Measurements from ENCODE around the gene ARL8B. TPM values are rescaled to one million over a fixed set of nuclear protein-coding genes. Genes with fewer than 3 reads are reported as not detected.
A peak's percentile ranks its signal among the peaks of the same experiment; 100 is the strongest.

Gene ARL8B
- total RNA-seq (56.0 and 74.8 TPM in 2 replicates), polyA plus RNA-seq (87.6 and 98.4 TPM in 2 replicates), polyA minus RNA-seq (ENCODE audit: low replicate concordance) (5.9 and 8.0 TPM in 2 replicates)
- 58.4 and 60.7 TPM in 2 replicates for polyA plus RNA-seq (2012)

DNA sequence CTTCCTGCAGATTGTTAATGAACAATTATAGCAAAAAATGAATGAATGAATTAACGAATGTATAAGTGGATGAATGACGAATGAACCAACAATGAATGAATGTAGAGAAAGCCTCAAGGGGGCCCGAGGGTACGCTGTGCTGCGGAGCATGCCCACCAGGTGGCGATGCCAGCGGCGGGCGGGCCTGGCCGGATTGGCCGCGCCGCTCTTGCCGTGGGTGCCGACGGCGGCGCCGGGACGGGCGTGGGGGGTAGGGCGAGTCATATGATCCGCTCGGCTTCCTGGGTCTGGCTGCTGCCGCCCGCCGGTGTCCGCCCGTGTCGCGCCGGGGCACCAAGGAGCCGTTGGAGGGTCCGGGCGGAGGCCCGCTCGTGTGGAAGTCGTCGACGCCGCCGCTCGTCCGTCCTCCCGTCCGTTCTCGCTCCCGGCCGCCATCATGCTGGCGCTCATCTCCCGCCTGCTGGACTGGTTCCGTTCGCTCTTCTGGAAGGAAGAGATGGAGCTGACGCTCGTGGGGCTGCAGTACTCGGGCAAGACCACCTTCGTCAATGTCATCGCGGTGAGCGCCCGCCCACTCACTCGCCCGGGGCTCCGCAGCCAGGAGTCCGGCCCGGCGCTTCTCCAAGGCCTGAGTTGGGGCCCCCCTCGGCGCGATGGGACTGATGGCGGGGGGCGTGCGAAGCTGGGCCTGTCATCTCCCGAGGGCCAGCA is at the start of gene ARL8B:
TSS of gene ARL8B (plus strand) at position 263 of the 711 bp plus-strand sequence. CDS start at position 437, 174 bp downstream.
- Histone ChIP-seq H3K27ac (ENCODE audit: insufficient read depth, low read length) (peak within 1 kb of the TSS; percentile 98), H3K4me3 (replicated peaks in 1 of 4; ENCODE audit: control extremely low read depth in 1 of 4, insufficient read depth in 1 of 4, low read depth in 3 of 4, low read length in 4 of 4) (peak within 1 kb of the TSS; percentile 94 to 99 (median 98)), H3K9me3 (ENCODE audit: control insufficient read depth, insufficient read depth, low read depth, low read length) (no peaks in the 10 kb centered on the region), H3K36me3 (ENCODE audit: control insufficient read depth, insufficient read depth, low read length) (no peaks in the 10 kb centered on the region), H3K79me2 (ENCODE audit: control insufficient read depth, insufficient read depth, low read length) (peaks cover 51% of the 10 kb centered on the region), H3K4me1 (ENCODE audit: control insufficient read depth, extremely low read depth, insufficient read depth, low read length) (peaks cover 3% of the 10 kb centered on the region), H2AFZ (ENCODE audit: low read length) (peak within 1 kb of the TSS; percentile 45), H3K9ac (ENCODE audit: insufficient read depth, low read length) (peak within 1 kb of the TSS; percentile 98), H3K4me2 (ENCODE audit: extremely low read depth, insufficient read depth, low read length) (peak within 1 kb of the TSS; percentile 99), H3K27me3 (ENCODE audit: control insufficient read depth, insufficient read depth, low read length) (no peaks in the 10 kb centered on the region), H4K20me1 (ENCODE audit: control insufficient read depth, extremely low read depth, insufficient read depth, low read length) (no peaks in the 10 kb centered on the region)
- no peak for TF ChIP-seq EZH2 (IDR thresholded peaks at IDR 0.05; ENCODE audit: low read length, missing control alignments)
- TF ChIP-seq, protein P1, sequence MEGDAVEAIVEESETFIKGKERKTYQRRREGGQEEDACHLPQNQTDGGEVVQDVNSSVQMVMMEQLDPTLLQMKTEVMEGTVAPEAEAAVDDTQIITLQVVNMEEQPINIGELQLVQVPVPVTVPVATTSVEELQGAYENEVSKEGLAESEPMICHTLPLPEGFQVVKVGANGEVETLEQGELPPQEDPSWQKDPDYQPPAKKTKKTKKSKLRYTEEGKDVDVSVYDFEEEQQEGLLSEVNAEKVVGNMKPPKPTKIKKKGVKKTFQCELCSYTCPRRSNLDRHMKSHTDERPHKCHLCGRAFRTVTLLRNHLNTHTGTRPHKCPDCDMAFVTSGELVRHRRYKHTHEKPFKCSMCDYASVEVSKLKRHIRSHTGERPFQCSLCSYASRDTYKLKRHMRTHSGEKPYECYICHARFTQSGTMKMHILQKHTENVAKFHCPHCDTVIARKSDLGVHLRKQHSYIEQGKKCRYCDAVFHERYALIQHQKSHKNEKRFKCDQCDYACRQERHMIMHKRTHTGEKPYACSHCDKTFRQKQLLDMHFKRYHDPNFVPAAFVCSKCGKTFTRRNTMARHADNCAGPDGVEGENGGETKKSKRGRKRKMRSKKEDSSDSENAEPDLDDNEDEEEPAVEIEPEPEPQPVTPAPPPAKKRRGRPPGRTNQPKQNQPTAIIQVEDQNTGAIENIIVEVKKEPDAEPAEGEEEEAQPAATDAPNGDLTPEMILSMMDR (conservative IDR thresholded peaks at IDR 0.05 in 1 of 2, IDR thresholded peaks at IDR 0.05 in 1 of 2; ENCODE audit: low read depth in 1 of 2, low read length in 2 of 2) = peak; percentile 85 to 95
- DNase-seq (ENCODE audit: low read depth in 2 of 2) = peak; percentile 85 to 87

DNA sequence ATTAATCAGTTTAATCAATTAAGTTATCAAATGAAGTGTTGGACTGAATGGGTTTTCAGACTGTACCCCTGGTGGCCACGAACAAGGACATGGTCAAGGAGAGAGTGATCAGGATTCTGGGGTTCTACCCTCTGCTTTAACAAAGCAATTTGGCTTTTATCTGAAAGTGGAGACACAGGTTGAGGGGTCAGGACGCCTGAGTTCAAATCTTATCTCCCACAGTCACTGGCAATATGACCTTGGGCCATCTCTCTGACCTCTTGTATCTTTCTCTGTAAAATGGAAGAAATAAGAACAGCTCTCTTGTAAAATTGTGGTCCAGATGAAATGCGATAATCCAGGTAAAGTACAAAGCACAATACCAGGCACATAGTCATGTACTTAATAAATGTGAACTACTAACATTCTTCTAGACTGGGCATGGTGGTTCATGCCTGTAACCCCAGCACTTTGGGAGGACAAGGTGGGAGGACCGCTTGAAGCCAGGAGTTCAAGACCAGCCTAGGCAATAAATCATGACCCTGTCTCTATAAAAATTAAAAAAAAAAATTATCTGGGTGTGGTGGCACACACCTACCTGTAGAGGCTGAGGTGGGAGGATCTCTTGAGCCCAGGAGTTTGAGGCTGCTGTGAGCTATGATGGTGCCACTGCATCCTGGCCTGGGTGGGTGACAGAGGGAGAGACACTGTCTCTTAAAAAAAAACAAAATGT is 48.6 kb upstream of the ARL8B start:
- DNase-seq (ENCODE audit: low read depth in 2 of 2) = no peak

DNA sequence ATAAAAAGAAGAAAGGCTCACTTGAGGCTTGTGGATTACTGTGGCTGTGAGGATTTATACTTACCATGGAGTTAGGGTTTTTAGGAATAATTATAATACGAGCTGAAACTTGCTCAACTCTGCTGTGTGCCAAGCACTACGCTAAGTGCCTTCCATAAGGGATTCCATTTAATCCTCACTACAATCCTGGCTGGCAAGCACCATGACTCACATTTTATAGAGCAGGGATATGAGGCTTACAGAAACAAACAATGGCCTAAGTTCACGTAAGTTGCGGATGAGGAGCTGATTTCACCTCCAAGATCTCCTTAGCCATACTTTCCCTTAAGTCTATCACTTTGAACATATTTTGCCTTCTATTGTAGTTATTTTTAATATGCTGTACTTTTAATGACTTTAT is 43.9 kb upstream of the ARL8B start:
- Histone ChIP-seq H3K4me2 (ENCODE audit: extremely low read depth, insufficient read depth, low read length) (no peak overlapping the region), H3K4me1 (ENCODE audit: control insufficient read depth, extremely low read depth, insufficient read depth, low read length) (no peaks in the 10 kb centered on the region), H3K27ac (ENCODE audit: insufficient read depth, low read length) (no peak overlapping the region), H3K79me2 (ENCODE audit: control insufficient read depth, insufficient read depth, low read length) (no peaks in the 10 kb centered on the region), H2AFZ (ENCODE audit: low read length) (no peak overlapping the region), H3K9ac (ENCODE audit: insufficient read depth, low read length) (no peak overlapping the region), H3K27me3 (ENCODE audit: control insufficient read depth, insufficient read depth, low read length) (no peaks in the 10 kb centered on the region), H3K4me3 (replicated peaks in 1 of 4; ENCODE audit: control extremely low read depth in 1 of 4, insufficient read depth in 1 of 4, low read depth in 3 of 4, low read length in 4 of 4) (no peak overlapping the region), H3K36me3 (ENCODE audit: control insufficient read depth, insufficient read depth, low read length) (no peaks in the 10 kb centered on the region), H4K20me1 (ENCODE audit: control insufficient read depth, extremely low read depth, insufficient read depth, low read length) (no peaks in the 10 kb centered on the region), H3K9me3 (ENCODE audit: control insufficient read depth, insufficient read depth, low read depth, low read length) (no peaks in the 10 kb centered on the region)
- TF ChIP-seq EZH2 (IDR thresholded peaks at IDR 0.05; ENCODE audit: low read length, missing control alignments) = no peak
- TF ChIP-seq, protein P1 (conservative IDR thresholded peaks at IDR 0.05 in 1 of 2, IDR thresholded peaks at IDR 0.05 in 1 of 2; ENCODE audit: low read depth in 1 of 2, low read length in 2 of 2) = no peak
- DNase-seq (ENCODE audit: low read depth in 2 of 2) = peak; percentile 30 to 67

More for the DNA sequence above, 48.6 kb upstream of the ARL8B start:
- Histone ChIP-seq H3K79me2 (ENCODE audit: control insufficient read depth, insufficient read depth, low read length) (no peaks in the 10 kb centered on the region), H3K9me3 (ENCODE audit: control insufficient read depth, insufficient read depth, low read depth, low read length) (no peaks in the 10 kb centered on the region), H3K27me3 (ENCODE audit: control insufficient read depth, insufficient read depth, low read length) (no peaks in the 10 kb centered on the region), H3K4me2 (ENCODE audit: extremely low read depth, insufficient read depth, low read length) (no peak overlapping the region), H3K4me1 (ENCODE audit: control insufficient read depth, extremely low read depth, insufficient read depth, low read length) (no peaks in the 10 kb centered on the region), H3K9ac (ENCODE audit: insufficient read depth, low read length) (no peak overlapping the region), H3K4me3 (replicated peaks in 1 of 4; ENCODE audit: control extremely low read depth in 1 of 4, insufficient read depth in 1 of 4, low read depth in 3 of 4, low read length in 4 of 4) (no peak overlapping the region), H2AFZ (ENCODE audit: low read length) (no peak overlapping the region), H4K20me1 (ENCODE audit: control insufficient read depth, extremely low read depth, insufficient read depth, low read length) (no peaks in the 10 kb centered on the region), H3K36me3 (ENCODE audit: control insufficient read depth, insufficient read depth, low read length) (no peaks in the 10 kb centered on the region), H3K27ac (ENCODE audit: insufficient read depth, low read length) (no peak overlapping the region)
- TF ChIP-seq, protein P1 (conservative IDR thresholded peaks at IDR 0.05 in 1 of 2, IDR thresholded peaks at IDR 0.05 in 1 of 2; ENCODE audit: low read depth in 1 of 2, low read length in 2 of 2) = no peak
- TF ChIP-seq EZH2 (IDR thresholded peaks at IDR 0.05; ENCODE audit: low read length, missing control alignments) = no peak

Measured in fibroblast of lung (primary cell).